ENCODE data around the gene NEIL1. TPM values are rescaled to one million over a fixed set of nuclear protein-coding genes. Genes with fewer than 3 reads are reported as not detected.
"Not testable (repeated sequence)": the region's sequence is repeated elsewhere in the genome, so short reads cannot be mapped to it uniquely, and the experiment has no call there.

The NEIL1 gene
- total and polyA plus RNA-seq, 2 experiments from 2014 or later: 25.4 to 27.6 TPM

DNA sequence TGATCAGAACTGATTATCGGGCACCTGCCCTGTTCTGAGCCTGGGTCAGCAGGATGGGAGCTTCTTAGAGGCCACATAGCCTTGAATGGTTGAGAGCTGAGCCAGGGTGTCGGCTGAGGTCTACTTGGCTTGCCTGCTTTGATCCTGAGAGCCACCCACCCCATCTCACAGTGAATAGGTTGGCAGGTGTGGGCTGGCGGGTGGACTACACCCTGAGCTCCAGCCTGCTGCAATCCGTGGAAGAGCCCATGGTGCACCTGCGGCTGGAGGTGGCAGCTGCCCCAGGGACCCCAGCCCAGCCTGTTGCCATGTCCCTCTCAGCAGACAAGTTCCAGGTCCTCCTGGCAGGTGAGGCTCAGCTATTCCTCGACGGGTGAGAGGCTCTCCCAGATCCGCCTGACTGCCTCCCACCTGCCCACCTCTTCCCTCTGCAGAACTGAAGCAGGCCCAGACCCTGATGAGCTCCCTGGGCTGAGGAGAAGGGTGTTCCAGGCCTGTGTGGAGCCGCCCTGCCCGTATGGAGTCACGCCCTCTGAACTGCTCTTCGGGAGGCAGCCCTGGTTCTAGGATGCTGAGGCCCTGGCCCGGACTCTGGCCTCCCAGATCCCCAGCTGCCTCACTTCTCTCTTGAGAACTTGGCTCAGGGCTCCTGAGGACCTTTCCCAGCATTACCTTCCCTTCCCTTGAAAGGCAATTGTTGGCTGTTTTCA is 7.2 kb upstream of the NEIL1 start:
- no peak for DNase-seq (ENCODE audit: low spot score)
- H3K27me3 ChIP-seq: no peaks in the 10 kb centered on the region
- H4K20me1 ChIP-seq (ENCODE audit: insufficient read depth, poor library complexity, severe bottlenecking): no peaks in the 10 kb centered on the region
- no peak overlapping the region for H3K27ac ChIP-seq
- peaks cover 4% of the 10 kb centered on the region for H3K4me1 ChIP-seq (ENCODE audit: insufficient read depth)
- H3K4me3 ChIP-seq: no peak overlapping the region
- H3K79me2 ChIP-seq: peaks cover 13% of the 10 kb centered on the region
- H3K9me3 ChIP-seq (ENCODE audit: low read depth): no peaks in the 10 kb centered on the region
- WGBS (ENCODE audit: low lambda C conversion rate, missing lambda C conversion rate): 95% methylated on average over 12 of the region's 13 CpGs
- H3K9me2 ChIP-seq (replicated peaks; ENCODE audit: insufficient read depth): no peaks in the 10 kb centered on the region
- TF ChIP-seq EZH2phosphoT487 (IDR thresholded peaks at IDR 0.05; ENCODE audit: low read depth, severe bottlenecking, unreplicated experiment) (no peak), EZH2 (IDR thresholded peaks at IDR 0.05; ENCODE audit: borderline replicate concordance) (no peak)
- TF ChIP-seq, protein P1, sequence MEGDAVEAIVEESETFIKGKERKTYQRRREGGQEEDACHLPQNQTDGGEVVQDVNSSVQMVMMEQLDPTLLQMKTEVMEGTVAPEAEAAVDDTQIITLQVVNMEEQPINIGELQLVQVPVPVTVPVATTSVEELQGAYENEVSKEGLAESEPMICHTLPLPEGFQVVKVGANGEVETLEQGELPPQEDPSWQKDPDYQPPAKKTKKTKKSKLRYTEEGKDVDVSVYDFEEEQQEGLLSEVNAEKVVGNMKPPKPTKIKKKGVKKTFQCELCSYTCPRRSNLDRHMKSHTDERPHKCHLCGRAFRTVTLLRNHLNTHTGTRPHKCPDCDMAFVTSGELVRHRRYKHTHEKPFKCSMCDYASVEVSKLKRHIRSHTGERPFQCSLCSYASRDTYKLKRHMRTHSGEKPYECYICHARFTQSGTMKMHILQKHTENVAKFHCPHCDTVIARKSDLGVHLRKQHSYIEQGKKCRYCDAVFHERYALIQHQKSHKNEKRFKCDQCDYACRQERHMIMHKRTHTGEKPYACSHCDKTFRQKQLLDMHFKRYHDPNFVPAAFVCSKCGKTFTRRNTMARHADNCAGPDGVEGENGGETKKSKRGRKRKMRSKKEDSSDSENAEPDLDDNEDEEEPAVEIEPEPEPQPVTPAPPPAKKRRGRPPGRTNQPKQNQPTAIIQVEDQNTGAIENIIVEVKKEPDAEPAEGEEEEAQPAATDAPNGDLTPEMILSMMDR (IDR thresholded peaks at IDR 0.05; ENCODE audit: poor library complexity): no peak
- H3K4me2 ChIP-seq: no peak overlapping the region
- H3K36me3 ChIP-seq (replicated peaks; ENCODE audit: insufficient read depth, low read depth): no peaks in the 10 kb centered on the region
- H2AFZ ChIP-seq: no peak overlapping the region

DNA sequence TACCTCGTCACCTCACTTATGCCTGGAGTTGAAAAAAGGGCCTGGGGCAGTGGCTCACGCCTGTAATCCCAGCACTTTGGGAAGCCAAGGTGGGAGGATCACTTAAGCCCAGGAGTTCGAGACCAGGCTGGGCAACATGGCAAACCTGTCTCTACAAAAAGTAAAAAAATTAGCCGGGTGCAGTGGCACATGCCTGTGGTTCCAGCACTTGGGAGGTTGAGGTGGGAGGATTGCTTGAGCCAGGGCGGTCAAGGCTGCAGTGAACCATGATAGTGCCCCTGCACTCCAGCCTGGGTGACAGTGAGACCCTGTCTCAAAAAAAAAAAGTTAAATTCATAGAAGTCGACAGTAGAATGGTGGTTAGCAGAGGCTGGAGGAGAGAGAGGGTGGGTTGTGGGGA is 4.6 kb upstream of the NEIL1 start:
- Histone ChIP-seq H3K36me3 (replicated peaks; ENCODE audit: insufficient read depth, low read depth) (no peaks in the 10 kb centered on the region), H3K9me2 (replicated peaks; ENCODE audit: insufficient read depth) (no peaks in the 10 kb centered on the region), H3K9me3 (ENCODE audit: low read depth) (no peaks in the 10 kb centered on the region), H2AFZ (no peak overlapping the region), H3K79me2 (peaks cover under 1% of the 10 kb centered on the region), H3K27ac (no peak overlapping the region), H3K4me2 (no peak overlapping the region), H3K4me1 (ENCODE audit: insufficient read depth) (no peaks in the 10 kb centered on the region), H4K20me1 (ENCODE audit: insufficient read depth, poor library complexity, severe bottlenecking) (no peaks in the 10 kb centered on the region), H3K4me3 (no peak overlapping the region), H3K27me3 (no peaks in the 10 kb centered on the region)
- no peak for TF ChIP-seq EZH2 (IDR thresholded peaks at IDR 0.05; ENCODE audit: borderline replicate concordance)
- TF ChIP-seq, protein P1 (IDR thresholded peaks at IDR 0.05; ENCODE audit: poor library complexity): no peak
- no peak for TF ChIP-seq EZH2phosphoT487 (IDR thresholded peaks at IDR 0.05; ENCODE audit: low read depth, severe bottlenecking, unreplicated experiment)
- no peak for DNase-seq (ENCODE audit: low spot score)
- WGBS (ENCODE audit: low lambda C conversion rate, missing lambda C conversion rate): 86% methylated on average over 6 of the region's 6 CpGs

DNA sequence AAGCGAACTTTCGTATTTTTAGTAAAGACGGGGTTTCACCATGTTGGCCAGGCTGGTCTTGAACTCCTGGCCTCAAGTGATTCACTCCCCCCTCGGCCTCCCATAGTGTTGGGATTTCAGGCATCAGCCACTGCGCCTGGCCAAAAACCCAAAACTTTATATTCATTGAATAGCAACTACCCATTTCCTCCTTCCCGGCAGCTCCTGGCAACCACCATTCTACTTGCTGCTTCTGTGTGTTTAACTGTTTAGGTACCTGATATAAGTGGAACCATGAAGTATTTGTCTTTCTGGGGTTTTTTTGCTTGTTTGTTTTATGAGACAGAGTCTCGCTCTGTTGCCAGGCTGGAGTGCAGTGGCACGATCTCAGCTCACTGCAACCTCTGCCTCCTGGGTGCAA is 2.9 kb upstream of the NEIL1 start:
- H3K4me2 ChIP-seq; H2AFZ ChIP-seq; H3K4me3 ChIP-seq; H3K36me3 ChIP-seq (replicated peaks; ENCODE audit: insufficient read depth, low read depth); H3K79me2 ChIP-seq; H3K9me2 ChIP-seq (replicated peaks; ENCODE audit: insufficient read depth); DNase-seq (ENCODE audit: low spot score); H3K4me1 ChIP-seq (ENCODE audit: insufficient read depth); H3K27me3 ChIP-seq; H3K27ac ChIP-seq; H3K9me3 ChIP-seq (ENCODE audit: low read depth); H4K20me1 ChIP-seq (ENCODE audit: insufficient read depth, poor library complexity, severe bottlenecking): not testable (repeated sequence)
- WGBS (ENCODE audit: low lambda C conversion rate, missing lambda C conversion rate): 75% methylated on average over 8 of the region's 8 CpGs

DNA sequence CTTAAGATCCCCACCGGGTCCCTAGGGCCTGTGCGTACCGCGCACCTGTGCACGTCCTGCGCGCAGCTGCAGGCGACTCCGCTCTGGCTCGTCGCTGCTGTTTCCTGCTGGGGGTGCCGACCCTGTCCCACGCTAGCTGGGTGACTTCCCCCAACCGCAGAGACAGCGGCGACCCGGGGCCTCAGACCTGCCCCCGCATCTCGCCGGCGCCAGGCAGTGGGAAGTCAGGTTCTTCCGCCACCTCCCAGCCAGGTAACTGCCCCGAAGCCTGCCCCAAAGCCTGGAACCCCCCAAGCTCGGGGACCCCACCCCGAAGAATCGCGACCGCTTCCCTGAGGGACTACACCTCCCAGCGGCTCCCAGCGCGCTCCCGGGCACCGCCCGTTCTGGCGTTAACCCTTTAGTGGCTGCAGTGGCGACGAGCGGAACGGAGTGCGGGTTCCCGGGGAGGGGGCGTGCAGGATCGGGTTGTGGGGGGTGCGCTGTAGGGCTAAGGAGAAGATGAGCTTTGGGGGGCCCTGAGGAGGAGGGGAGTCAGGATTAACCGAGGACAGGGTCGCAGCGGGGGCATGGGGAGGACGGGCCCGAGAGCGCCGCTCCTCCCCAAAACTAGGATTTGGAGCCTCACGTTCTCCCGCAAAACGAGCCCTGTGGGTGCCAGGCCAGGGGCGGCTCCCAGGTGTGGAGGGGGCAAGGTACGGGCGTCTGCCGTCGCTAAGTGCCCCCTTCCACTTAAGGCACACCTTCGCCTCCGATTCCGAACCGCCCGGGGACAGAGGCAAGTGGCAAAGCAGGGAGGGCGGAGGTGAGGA is 589 bp downstream of the NEIL1 start:
- TF ChIP-seq EZH2phosphoT487 (IDR thresholded peaks at IDR 0.05; ENCODE audit: low read depth, severe bottlenecking, unreplicated experiment): no peak
- no peak for TF ChIP-seq EZH2 (IDR thresholded peaks at IDR 0.05; ENCODE audit: borderline replicate concordance)
- TF ChIP-seq, protein P1 (IDR thresholded peaks at IDR 0.05; ENCODE audit: poor library complexity): no peak
- Histone ChIP-seq H3K4me2 (peak overlapping the region; percentile 94), H3K79me2 (no peaks in the 10 kb centered on the region), H3K9me3 (ENCODE audit: low read depth) (no peaks in the 10 kb centered on the region), H4K20me1 (ENCODE audit: insufficient read depth, poor library complexity, severe bottlenecking) (no peaks in the 10 kb centered on the region), H3K4me3 (peak overlapping the region; percentile 90), H2AFZ (peak overlapping the region; percentile 91), H3K27ac (peak overlapping the region; percentile 33), H3K36me3 (replicated peaks; ENCODE audit: insufficient read depth, low read depth) (no peaks in the 10 kb centered on the region), H3K27me3 (no peaks in the 10 kb centered on the region), H3K4me1 (ENCODE audit: insufficient read depth) (peaks cover 7% of the 10 kb centered on the region), H3K9me2 (replicated peaks; ENCODE audit: insufficient read depth) (no peaks in the 10 kb centered on the region)
- DNase-seq (ENCODE audit: low spot score): peak; percentile 75
- 2% methylated on average over 31 of the region's 65 CpGs for WGBS (ENCODE audit: low lambda C conversion rate, missing lambda C conversion rate)

Measured in hepatocyte (in vitro differentiated cells).